WI38 (cell line): ENCODE data around the gene C5AR1.
"Not testable (repeated sequence)": the region's sequence is repeated elsewhere in the genome, so short reads cannot be mapped to it uniquely, and the experiment has no call there.

Experiments used
- H3K4me3 ChIP-seq: 2 replicates; pipeline ENCODE4 v1.5.1; 2011; ENCODE audit warnings: low read depth, mild to moderate bottlenecking, control low read depth, low read length
- TF ChIP-seq, protein P1 (sequence below): IDR thresholded peaks from 2 replicates; pipeline ENCODE4 v1.5.1; 2012; ENCODE audit warnings: low read depth, mild to moderate bottlenecking, control low read depth, low read length

C5AR1 gene

DNA sequence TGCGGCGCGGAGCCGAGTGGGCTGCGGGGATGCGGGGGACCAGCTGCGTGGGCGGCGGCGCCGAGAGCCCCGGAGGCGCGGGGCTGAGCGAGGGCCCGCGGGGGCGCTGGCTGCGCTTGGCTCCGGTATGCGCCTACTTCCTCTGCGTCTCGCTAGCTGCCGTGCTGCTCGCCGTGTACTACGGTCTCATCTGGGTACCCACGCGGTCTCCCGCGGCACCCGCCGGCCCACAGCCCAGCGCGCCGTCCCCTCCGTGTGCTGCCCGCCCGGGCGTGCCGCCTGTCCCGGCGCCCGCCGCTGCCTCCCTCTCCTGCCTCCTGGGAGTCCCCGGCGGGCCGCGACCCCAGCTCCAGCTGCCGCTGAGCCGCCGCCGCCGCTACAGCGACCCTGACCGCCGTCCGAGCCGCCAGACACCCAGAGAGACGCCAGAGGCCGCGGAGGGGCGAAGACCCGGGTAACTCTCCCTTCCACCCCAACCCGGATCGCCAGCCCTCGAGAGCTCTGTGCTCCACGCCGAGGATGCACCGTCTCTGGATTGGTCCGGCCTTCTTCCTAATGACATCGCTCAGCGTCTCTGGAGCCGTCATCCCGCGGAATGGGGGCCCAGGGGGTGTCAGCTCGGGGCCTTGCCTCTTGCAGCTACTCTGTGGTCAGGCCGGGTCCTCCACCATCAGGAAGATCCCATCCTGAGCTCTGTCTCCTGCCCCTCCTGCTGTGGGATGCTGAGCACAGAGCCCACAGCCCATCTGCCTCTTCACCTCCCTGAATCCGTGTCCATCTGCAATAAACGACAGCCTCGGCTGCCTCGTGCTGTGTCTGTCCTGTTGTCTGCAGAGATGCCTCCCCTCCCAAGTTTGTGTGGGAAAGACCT, 34.5 kb upstream of the C5AR1 start:
- peak overlapping the region; percentile 49 for H3K4me3 ChIP-seq
- TF ChIP-seq, protein P1, sequence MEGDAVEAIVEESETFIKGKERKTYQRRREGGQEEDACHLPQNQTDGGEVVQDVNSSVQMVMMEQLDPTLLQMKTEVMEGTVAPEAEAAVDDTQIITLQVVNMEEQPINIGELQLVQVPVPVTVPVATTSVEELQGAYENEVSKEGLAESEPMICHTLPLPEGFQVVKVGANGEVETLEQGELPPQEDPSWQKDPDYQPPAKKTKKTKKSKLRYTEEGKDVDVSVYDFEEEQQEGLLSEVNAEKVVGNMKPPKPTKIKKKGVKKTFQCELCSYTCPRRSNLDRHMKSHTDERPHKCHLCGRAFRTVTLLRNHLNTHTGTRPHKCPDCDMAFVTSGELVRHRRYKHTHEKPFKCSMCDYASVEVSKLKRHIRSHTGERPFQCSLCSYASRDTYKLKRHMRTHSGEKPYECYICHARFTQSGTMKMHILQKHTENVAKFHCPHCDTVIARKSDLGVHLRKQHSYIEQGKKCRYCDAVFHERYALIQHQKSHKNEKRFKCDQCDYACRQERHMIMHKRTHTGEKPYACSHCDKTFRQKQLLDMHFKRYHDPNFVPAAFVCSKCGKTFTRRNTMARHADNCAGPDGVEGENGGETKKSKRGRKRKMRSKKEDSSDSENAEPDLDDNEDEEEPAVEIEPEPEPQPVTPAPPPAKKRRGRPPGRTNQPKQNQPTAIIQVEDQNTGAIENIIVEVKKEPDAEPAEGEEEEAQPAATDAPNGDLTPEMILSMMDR, result no peak

DNA sequence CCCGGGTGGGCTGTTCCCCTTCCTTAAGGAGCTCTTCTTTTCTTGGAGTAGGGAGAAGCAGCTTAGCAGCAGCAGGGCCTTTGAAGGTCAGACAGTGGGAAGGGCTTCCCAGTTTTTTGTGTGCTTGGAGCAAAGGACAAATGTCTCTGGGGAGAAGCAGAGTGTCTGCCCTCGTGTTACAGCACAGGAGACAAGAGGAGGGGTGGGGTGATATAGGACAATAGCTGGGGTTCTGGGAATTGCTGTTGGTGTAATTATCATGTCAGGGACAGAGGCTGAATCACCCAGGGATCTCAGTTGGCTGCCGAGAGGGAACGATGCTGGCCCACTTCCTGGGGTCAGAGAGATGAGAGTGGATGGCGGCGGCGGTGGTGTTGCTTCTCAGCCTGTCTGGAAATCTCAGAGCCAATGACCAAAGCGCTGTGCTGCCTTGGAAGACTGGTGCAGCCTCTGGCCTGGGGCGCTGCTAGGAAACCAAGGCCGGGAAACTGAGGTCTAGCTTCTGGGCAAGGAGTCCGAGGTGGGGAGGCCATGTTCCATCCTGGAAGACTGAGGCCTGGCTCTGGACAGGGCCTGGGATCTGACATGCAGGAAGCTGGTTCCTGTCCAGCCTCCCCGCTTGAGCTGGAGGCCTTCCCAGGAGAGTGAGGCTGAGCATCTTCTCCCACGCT, 33.7 kb upstream of the C5AR1 start:
- H3K4me3 ChIP-seq, result no peak overlapping the region; the same call in 1 of the 2 replicates
- TF ChIP-seq, protein P1, result no peak

DNA sequence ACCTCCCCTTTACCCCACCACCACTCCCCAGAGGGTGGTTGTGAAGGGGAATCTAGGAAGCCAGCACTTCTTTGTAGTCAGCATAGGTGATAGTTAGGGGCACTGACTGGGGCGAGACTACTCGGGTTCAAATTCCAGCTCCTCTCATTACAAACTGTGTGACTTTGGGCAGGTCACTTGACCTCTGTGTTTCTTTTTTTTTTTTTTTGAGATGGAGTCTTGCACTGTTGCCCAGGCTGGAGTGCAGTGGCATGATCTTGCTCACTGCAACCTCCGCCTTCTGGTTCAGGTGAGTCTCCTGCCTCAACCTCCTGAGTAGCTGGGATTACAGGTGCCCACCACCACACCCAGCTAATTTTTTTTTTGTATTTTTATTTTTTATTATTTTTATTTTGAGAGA, 33.1 kb upstream of the C5AR1 start:
- not testable (repeated sequence) for H3K4me3 ChIP-seq

DNA sequence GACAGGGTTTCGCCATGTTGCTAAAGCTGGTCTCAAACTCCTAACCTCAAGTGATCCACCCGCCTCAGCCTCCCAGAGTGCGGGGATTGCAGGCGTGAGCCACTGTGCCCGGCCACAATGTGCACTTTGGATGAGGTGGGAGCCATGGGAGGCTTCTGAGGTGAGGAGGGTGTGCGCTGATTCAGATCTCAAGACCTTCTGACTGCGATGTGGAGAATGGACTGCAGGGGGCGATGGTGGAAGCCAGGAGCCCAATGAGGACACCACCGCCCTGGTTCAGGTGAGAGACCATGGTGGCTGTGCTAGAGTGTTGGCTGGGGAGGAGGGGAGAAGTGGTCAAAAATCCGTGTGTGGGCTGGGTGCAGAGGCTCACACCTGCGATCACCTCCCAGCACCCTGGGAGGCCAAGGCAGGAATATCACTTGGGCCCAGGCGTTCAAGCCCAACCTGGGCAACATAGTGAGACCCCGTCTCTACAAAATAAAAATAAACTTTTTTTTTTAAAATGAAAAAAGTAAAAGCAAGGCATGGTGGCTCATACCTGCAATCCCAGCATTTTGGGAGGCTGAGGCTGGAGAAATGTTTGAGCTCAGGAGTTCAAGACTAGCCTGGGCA, 29.4 kb upstream of the C5AR1 start:
- TF ChIP-seq, protein P1, result peak; percentile 47
- H3K4me3 ChIP-seq, result no peak overlapping the region

DNA sequence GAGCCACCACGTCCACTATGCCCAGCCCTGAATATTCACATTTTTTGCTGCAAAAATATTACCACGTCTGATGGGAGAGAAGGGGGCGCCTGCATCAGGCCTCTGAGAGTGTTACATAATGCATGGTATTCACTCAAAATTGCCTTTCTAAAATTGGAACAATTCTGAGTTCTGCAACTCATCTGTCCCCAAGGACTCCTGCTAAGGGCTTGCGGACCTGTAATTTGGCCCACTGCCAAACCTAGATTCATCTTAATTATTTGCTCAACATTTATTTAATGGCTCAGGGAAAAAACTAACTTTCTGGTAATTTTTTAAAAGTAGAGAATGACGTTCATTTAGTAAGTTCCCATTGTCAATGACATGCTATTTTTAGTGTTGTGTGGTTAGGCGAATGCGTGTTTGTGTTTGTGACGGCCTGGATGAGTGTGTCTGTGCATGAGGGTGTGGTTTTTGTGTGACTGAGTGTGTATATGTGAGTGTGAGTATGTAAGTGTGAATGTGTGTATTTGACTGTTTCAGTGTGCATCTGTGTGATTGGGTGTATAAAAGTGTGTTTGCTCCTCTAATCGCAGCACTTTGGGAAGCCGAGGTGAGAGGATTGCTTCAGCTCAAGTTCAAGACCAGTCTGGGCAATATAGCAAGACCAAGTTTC, 26.1 kb upstream of the C5AR1 start:
- no peak overlapping the region for H3K4me3 ChIP-seq

DNA sequence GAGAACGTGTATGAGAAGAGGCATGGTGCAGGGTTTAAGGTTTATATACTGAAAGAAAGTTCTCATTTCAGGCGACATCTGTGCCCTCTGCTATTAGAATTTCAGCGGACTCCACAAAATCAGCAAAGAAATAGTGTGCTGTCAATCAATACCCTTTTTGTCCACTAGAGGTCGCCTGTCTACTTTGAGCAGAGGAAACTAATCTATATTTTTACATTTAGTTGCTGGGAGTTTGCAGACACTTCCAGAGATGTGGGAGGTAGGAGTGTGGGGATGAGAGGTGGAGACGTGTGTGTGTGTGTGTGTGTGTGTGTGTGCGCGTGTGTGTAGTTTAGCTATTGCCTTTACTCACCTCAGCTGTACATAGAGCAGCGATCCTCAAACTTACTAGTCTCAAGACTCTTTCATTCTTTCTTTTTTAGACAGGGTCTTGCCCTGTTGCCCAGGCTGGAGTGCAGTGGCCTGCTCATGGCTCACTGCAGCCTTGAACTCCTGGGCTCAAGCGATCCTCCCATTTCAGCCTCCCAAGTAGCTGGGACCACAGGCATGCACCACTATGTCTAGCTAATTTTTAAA, 25.2 kb upstream of the C5AR1 start:
- no peak overlapping the region for H3K4me3 ChIP-seq

More for the DNA sequence above, 26.1 kb upstream of the C5AR1 start:
- TF ChIP-seq, protein P1, result no peak

DNA sequence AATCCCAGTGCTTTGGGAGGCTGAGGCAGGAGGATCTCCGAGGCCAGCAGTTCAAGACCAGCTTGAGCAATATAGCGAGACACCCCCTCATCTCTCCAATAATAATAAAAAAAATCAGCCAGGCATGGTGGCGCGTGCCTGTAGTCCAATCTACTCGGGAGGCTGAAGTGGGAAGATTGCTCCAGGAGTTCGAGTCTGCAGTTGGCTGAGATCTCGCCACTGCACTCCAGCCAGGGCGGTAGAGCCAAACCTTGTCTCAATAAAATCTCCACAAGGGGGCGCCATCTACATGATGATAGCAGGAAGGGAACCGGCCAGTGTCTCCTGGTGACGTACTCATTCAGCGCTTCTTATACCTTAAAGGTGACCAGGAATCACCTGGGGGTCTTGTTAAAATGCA, 13.6 kb upstream of the C5AR1 start:
- no peak overlapping the region for H3K4me3 ChIP-seq
- TF ChIP-seq, protein P1, result peak; percentile 64

More for the DNA sequence above, 25.2 kb upstream of the C5AR1 start:
- TF ChIP-seq, protein P1, result peak; percentile 72

DNA sequence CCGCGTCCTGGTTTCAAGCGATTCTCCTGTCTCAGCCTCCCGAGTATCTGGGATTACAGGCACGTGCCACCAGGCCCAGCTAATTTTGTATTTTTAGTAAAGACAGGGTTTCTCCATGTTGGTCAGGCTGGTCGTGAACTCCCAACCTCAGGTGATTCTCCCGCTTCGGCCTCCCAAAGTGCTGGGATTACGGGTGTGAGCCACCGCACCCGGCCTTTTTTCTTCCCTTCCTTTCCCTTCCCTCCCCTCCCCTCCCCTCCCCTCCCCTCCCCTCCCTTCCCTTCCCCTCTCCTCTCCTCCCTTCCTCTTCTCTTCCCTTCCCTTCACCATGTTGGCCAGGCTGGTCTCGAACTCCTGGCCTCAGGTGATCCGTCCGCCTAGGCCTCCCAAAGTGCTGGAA, 8.8 kb upstream of the C5AR1 start:
- not testable (repeated sequence) for H3K4me3 ChIP-seq
